Measurements from ENCODE around the gene CHIT1. TPM values are rescaled to one million over a fixed set of nuclear protein-coding genes. Genes with fewer than 3 reads are reported as not detected.
A peak's percentile ranks its signal among the peaks of the same experiment; 100 is the strongest.

CHIT1 gene
- total and polyA plus RNA-seq, 9 of the 15 experiments (the other 6 are each of a cell fraction or from before 2014, with no cell fraction given): not detected

DNA sequence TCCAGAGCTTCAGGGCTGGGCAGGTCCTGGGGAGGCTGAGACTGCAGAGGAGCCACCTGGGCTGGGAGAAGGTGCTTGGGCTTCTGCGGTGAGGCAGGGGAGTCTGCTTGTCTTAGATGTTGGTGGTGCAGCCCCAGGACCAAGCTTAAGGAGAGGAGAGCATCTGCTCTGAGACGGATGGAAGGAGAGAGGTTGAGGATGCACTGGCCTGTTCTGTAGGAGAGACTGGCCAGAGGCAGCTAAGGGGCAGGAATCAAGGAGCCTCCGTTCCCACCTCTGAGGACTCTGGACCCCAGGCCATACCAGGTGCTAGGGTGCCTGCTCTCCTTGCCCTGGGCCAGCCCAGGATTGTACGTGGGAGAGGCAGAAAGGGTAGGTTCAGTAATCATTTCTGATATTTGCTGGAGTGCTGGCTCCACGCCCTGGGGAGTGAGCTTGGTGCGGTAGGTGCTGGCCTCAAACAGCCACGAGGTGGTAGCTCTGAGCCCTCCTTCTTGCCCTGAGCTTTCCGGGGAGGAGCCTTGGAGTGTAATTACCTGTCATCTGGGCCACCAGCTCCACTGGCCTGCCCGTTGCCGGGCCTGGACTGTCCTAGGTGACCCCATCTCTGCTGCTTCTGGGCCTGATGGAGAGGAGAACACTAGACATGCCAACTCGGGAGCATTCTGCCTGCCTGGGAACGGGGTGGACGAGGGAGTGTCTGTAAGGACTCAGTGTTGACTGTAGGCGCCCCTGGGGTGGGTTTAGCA is 63.1 kb downstream of the CHIT1 start:
- FAIRE-seq: peak; percentile 90
- H3K4me1 ChIP-seq (replicated peaks in 1 of 2; ENCODE audit: control insufficient read depth in 2 of 2, insufficient read depth in 2 of 2, low read length in 2 of 2): peaks cover 0 to 9% of the 10 kb centered on the region in 2 experiments; a peak in 1 of 5 replicates
- no peaks in the 10 kb centered on the region for H3K9me1 ChIP-seq (ENCODE audit: control insufficient read depth, insufficient read depth, low read length)
- peak; percentile 59 to 68 (median 65) for DNase-seq (ENCODE audit: extremely low read depth in 1 of 4, low spot score in 3 of 4)
- 0 out of 4 replicates have a peak overlapping the region, but pooled peaks of 1 of the 2 experiments have one; percentile 10 for H3K9ac ChIP-seq (ENCODE audit: insufficient read depth in 1 of 2, low read depth in 2 of 2, low read length in 2 of 2)
- H3K36me3 ChIP-seq (ENCODE audit: control insufficient read depth, insufficient read depth, low read length): no peaks in the 10 kb centered on the region
- WGBS (ENCODE audit: insufficient coverage, low coverage, missing lambda C conversion rate): 2% methylated on average over 14 of the region's 14 CpGs
- in situ Hi-C loops (cut with MboI) (no loop called here), intact Hi-C loops (cut with micrococcal nuclease) (no loop called here)
- ChIA-PET POLR2A (interaction anchor here (0.7 to 1.5 kb wide), 2 partner anchors 114 to 1065 kb away, joined by 3 read pairs; no protein-coding TSS in a partner anchor), CTCF (ENCODE audit: low intra/inter-chr PET ratio) (interaction anchor here (0.7 to 1.4 kb wide), 2 partner anchors 50 to 103 kb away, joined by 3 to 10 read pairs; no protein-coding TSS in a partner anchor)
- ATAC-seq: peak; percentile 94
- H3K9me3 ChIP-seq (replicated peaks; ENCODE audit: control insufficient read depth, insufficient read depth, low read depth, low read length): no peaks in the 10 kb centered on the region
- H3K4me2 ChIP-seq (ENCODE audit: insufficient read depth, low read length): no peak overlapping the region
- TF ChIP-seq MAZ (CRISPR knock-in tag; conservative IDR thresholded peaks at IDR 0.05 in 1 of 2, IDR thresholded peaks at IDR 0.05 in 1 of 2) (0 out of 4 replicates have a peak, but pooled peaks of 1 of the 2 experiments have one; percentile 17), ETV1 (tag; conservative IDR thresholded peaks at IDR 0.05; ENCODE audit: low read depth) (0 out of 2 replicates have a peak, but pooled peaks have one; percentile 30), SMC3 (conservative IDR thresholded peaks at IDR 0.05; ENCODE audit: insufficient read depth, low read depth, low read length) (0 out of 2 replicates have a peak, but pooled peaks have one; percentile 19), ZNF324 (CRISPR knock-in tag; IDR thresholded peaks at IDR 0.05) (no peak), RAD21 (CRISPR knock-in tag; conservative IDR thresholded peaks at IDR 0.05 in 1 of 2, IDR thresholded peaks at IDR 0.05 in 1 of 2) (peak in 1 of 2 experiments; percentile 55; a peak in 3 of 4 replicates)
- TF ChIP-seq, protein P1, sequence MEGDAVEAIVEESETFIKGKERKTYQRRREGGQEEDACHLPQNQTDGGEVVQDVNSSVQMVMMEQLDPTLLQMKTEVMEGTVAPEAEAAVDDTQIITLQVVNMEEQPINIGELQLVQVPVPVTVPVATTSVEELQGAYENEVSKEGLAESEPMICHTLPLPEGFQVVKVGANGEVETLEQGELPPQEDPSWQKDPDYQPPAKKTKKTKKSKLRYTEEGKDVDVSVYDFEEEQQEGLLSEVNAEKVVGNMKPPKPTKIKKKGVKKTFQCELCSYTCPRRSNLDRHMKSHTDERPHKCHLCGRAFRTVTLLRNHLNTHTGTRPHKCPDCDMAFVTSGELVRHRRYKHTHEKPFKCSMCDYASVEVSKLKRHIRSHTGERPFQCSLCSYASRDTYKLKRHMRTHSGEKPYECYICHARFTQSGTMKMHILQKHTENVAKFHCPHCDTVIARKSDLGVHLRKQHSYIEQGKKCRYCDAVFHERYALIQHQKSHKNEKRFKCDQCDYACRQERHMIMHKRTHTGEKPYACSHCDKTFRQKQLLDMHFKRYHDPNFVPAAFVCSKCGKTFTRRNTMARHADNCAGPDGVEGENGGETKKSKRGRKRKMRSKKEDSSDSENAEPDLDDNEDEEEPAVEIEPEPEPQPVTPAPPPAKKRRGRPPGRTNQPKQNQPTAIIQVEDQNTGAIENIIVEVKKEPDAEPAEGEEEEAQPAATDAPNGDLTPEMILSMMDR (IDR thresholded peaks at IDR 0.05 in 2 of 3, conservative IDR thresholded peaks at IDR 0.05 in 1 of 3; ENCODE audit: insufficient read depth in 2 of 3, low read depth in 1 of 3, low read length in 3 of 3): peak; percentile 54 to 64 (median 63)
- TF ChIP-seq, protein P2, sequence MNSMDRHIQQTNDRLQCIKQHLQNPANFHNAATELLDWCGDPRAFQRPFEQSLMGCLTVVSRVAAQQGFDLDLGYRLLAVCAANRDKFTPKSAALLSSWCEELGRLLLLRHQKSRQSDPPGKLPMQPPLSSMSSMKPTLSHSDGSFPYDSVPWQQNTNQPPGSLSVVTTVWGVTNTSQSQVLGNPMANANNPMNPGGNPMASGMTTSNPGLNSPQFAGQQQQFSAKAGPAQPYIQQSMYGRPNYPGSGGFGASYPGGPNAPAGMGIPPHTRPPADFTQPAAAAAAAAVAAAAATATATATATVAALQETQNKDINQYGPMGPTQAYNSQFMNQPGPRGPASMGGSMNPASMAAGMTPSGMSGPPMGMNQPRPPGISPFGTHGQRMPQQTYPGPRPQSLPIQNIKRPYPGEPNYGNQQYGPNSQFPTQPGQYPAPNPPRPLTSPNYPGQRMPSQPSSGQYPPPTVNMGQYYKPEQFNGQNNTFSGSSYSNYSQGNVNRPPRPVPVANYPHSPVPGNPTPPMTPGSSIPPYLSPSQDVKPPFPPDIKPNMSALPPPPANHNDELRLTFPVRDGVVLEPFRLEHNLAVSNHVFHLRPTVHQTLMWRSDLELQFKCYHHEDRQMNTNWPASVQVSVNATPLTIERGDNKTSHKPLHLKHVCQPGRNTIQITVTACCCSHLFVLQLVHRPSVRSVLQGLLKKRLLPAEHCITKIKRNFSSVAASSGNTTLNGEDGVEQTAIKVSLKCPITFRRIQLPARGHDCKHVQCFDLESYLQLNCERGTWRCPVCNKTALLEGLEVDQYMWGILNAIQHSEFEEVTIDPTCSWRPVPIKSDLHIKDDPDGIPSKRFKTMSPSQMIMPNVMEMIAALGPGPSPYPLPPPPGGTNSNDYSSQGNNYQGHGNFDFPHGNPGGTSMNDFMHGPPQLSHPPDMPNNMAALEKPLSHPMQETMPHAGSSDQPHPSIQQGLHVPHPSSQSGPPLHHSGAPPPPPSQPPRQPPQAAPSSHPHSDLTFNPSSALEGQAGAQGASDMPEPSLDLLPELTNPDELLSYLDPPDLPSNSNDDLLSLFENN (IDR thresholded peaks at IDR 0.05; ENCODE audit: low read depth in 2 of 2, low read length in 2 of 2): no peak
- H3K4me3 ChIP-seq: no peak overlapping the region
- no peak overlapping the region for H3K27ac ChIP-seq (ENCODE audit: extremely low read depth, low read depth, low read length)
- H3K27me3 ChIP-seq (ENCODE audit: control insufficient read depth in 2 of 2, insufficient read depth in 2 of 2, low read length in 2 of 2): peaks cover 29 to 91% of the 10 kb centered on the region in 2 experiments; a peak in 4 of 5 replicates
- no peak overlapping the region for H2AFZ ChIP-seq (ENCODE audit: low read depth, low read length)
- peaks cover 19% of the 10 kb centered on the region for H4K20me1 ChIP-seq (replicated peaks; ENCODE audit: control insufficient read depth, insufficient read depth, low read length)
- no TSS peak for BruUV-seq (replicated peaks)
- H3K79me2 ChIP-seq (ENCODE audit: control insufficient read depth, insufficient read depth, low read length): no peaks in the 10 kb centered on the region
